HepG2 (cell line): ENCODE results near the gene SMARCC1. TPM values are rescaled to one million over a fixed set of nuclear protein-coding genes. Genes with fewer than 3 reads are reported as not detected.

Experiments used
- CBX2 ChIP-seq, 2 experiments: fragments of 200-600 bp in 1 of 2; sonication (generic); formaldehyde crosslinking in 1 of 2; IDR thresholded peaks; 2 replicates each; pipeline versions ENCODE4 v1.7.0 to v1.8.1; 2018 to 2022; ENCODE audit warnings: low read depth in 2 of 2, low read length in 1 of 2, mild to moderate bottlenecking in 1 of 2, missing genetic modification reagents in 1 of 2
- NCOA1 ChIP-seq: sonication (generic); formaldehyde crosslinking; IDR thresholded peaks from 2 replicates; pipeline ENCODE4 v1.9.0; 2021; ENCODE audit warnings: missing genetic modification reagents
- NFE2L2 ChIP-seq: fragments of 150-350 bp; IDR thresholded peaks from 2 replicates; pipeline ENCODE4 v1.6.1; 2014; ENCODE audit warnings: low read length
- NR2F1 ChIP-seq, 2 experiments: fragments of 450-650 bp in 1 of 2; formaldehyde crosslinking in 1 of 2; IDR thresholded peaks; 2 replicates each; pipeline versions ENCODE4 v1.5.0 to v1.6.1; 2016 to 2020; ENCODE audit warnings: mild to moderate bottlenecking in 1 of 2, missing compliant biosample characterization in 1 of 2, missing genetic modification reagents in 1 of 2, moderate library complexity in 1 of 2
- NRL ChIP-seq: sonication (generic); formaldehyde crosslinking; IDR thresholded peaks from 2 replicates; pipeline ENCODE4 v1.5.0; 2020; ENCODE audit warnings: missing genetic modification reagents, mild to moderate bottlenecking, moderate library complexity, borderline replicate concordance
- PAF1 ChIP-seq: IDR thresholded peaks from 2 replicates; pipeline ENCODE4 v1.6.1; 2016; ENCODE audit warnings: missing genetic modification reagents, missing compliant biosample characterization
- PLRG1 ChIP-seq: fragments of 450-650 bp; conservative IDR thresholded peaks from 2 replicates; pipeline ENCODE4 v1.6.1; 2016
- RELA ChIP-seq: sonication (generic); formaldehyde crosslinking; IDR thresholded peaks from 2 replicates; pipeline ENCODE4 v1.4.0; 2020; ENCODE audit warnings: missing genetic modification reagents
- SALL2 ChIP-seq: sonication (generic); formaldehyde crosslinking; IDR thresholded peaks from 2 replicates; pipeline ENCODE4 v1.8.1; 2023; ENCODE audit warnings: mild to moderate bottlenecking, missing genetic modification reagents, inconsistent platforms
- ZNF10 ChIP-seq: sonication (generic); formaldehyde crosslinking; IDR thresholded peaks from 2 replicates; pipeline ENCODE4 v1.4.0; 2020; ENCODE audit warnings: mild to moderate bottlenecking, low read depth, missing genetic modification reagents, borderline replicate concordance
- ZNF251 ChIP-seq: sonication (generic); formaldehyde crosslinking; IDR thresholded peaks from 2 replicates; pipeline ENCODE4 v1.9.0; 2021; ENCODE audit warnings: mild to moderate bottlenecking, missing genetic modification reagents
- ZNF577 ChIP-seq: sonication (generic); formaldehyde crosslinking; IDR thresholded peaks from 2 replicates; pipeline ENCODE4 v1.4.0; 2020; ENCODE audit warnings: mild to moderate bottlenecking, low read depth, missing genetic modification reagents, borderline replicate concordance
- ZNF674 ChIP-seq: sonication (generic); formaldehyde crosslinking; IDR thresholded peaks from 2 replicates; pipeline ENCODE4 v1.5.0; 2020; ENCODE audit warnings: low read depth, mild to moderate bottlenecking, missing genetic modification reagents
- ZNF724P ChIP-seq: sonication (generic); formaldehyde crosslinking; IDR thresholded peaks from 2 replicates; pipeline ENCODE4 v1.8.0; 2022; ENCODE audit warnings: missing genetic modification reagents, borderline replicate concordance
- ZNF766 ChIP-seq: sonication (generic); formaldehyde crosslinking; IDR thresholded peaks from 2 replicates; pipeline ENCODE4 v1.5.0; 2020; ENCODE audit warnings: missing genetic modification reagents, borderline replicate concordance
- polyA plus RNA-seq, 8 experiments: library from polyadenylated mRNA; depleted of rRNA in 3 of 8; stranded (reverse) in 7 of 8; unstranded in 1 of 8; fragments of >200 nt; fragmentation: Illumina TruSeq in 4 of 8; extraction: Trizol in 4 of 8; gene quantifications; 2 replicates each; pipeline versions ENCODE4 v1.2.1 to v1.2.3, GENCODE V29; 2011 to 2016; ENCODE audit warnings: low read depth in 4 of 8, missing spikeins in 1 of 8, mixed read lengths in 1 of 8; ENCODE audit not compliant: insufficient read depth in 1 of 8
- total RNA-seq, 5 experiments: library from RNA; depleted of rRNA; stranded (reverse); fragments of >200 nt; fragmentation: Illumina TruSeq; extraction: Trizol; gene quantifications; 2 replicates each; pipeline ENCODE4 v1.2.3, GENCODE V29; 2016; ENCODE audit warnings: low read depth in 1 of 5
- TF ChIP-seq, protein P1 (sequence below): sonication (generic); formaldehyde crosslinking; IDR thresholded peaks from 2 replicates; pipeline ENCODE4 v1.4.0; 2020; ENCODE audit warnings: missing genetic modification reagents
- TF ChIP-seq, protein P2 (sequence below): sonication (generic); formaldehyde crosslinking; IDR thresholded peaks from 2 replicates; pipeline ENCODE4 v1.8.0; 2022; ENCODE audit warnings: mild to moderate bottlenecking, missing genetic modification reagents; ENCODE audit not compliant: insufficient replicate concordance
- TF ChIP-seq, protein P3 (sequence below): sonication (generic); formaldehyde crosslinking; IDR thresholded peaks from 2 replicates; pipeline ENCODE4 v1.4.0; 2020; ENCODE audit warnings: missing genetic modification reagents, borderline replicate concordance
- TF ChIP-seq, protein P4 (sequence below): sonication (generic); formaldehyde crosslinking; IDR thresholded peaks from 2 replicates; pipeline ENCODE4 v1.5.0; 2020; ENCODE audit warnings: missing genetic modification reagents
- TF ChIP-seq, protein P5 (sequence below): IDR thresholded peaks from 2 replicates; pipeline ENCODE4 v1.6.1; 2016; ENCODE audit warnings: mild to moderate bottlenecking

SMARCC1 gene
- total and polyA plus RNA-seq, 2 of the 13 experiments (the other 11 are each of a cell fraction or from before 2014, with no cell fraction given): 47.9 to 58.4 TPM

DNA sequence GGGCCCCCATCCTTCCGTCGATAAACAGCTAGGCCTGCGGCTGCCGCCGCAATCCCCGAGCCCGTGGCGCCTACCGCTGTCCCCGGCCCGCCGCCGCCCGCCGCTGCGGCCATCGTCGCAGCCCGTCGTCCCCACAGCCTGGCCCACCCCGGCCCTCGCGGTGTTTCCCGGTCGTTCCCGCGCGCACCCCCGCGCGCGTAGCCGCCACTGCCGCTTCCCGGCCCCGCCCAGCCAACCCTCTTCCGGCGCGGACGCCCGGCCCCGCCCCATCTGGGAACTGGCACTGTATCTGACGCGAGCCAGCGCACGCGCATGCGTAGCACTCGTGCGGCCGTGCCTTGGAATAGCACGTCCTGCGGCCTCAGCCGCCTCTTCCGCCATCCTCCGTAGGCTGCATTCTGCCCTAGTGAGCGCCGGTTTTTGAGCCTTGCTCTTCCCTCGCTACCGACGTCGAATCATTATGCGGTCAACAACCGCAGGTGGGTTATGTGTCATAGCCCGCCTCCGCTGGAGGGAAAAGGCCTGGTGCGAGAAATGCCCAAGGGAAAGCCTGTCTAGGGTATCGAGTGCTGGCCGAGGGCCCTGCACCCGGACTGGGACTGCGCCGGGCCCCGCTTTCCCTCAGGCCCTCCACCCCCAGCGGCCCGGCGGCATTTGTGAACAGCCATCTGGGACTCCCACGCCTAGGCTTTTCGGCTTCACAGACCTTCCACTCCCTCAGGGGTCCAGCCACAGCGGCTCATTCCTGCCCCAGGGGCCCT, at the start of gene SMARCC1 (continued):
- TF ChIP-seq, protein P1, sequence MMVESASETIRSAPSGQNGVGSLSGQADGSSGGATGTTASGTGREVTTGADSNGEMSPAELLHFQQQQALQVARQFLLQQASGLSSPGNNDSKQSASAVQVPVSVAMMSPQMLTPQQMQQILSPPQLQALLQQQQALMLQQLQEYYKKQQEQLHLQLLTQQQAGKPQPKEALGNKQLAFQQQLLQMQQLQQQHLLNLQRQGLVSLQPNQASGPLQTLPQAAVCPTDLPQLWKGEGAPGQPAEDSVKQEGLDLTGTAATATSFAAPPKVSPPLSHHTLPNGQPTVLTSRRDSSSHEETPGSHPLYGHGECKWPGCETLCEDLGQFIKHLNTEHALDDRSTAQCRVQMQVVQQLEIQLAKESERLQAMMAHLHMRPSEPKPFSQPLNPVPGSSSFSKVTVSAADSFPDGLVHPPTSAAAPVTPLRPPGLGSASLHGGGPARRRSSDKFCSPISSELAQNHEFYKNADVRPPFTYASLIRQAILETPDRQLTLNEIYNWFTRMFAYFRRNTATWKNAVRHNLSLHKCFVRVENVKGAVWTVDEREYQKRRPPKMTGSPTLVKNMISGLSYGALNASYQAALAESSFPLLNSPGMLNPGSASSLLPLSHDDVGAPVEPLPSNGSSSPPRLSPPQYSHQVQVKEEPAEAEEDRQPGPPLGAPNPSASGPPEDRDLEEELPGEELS (CRISPR knock-in tag): no peak; the same call in 1 of the 2 replicates
- TF ChIP-seq ZNF674 (CRISPR knock-in tag) (peak; percentile 89; the same call in 1 of the 2 replicates), ZNF10 (CRISPR knock-in tag) (no peak), NCOA1 (no peak), NFE2L2 (no peak), CBX2 (IDR thresholded peaks at IDR 0.05; ENCODE audit: low read depth, low read length) (no peak), CBX2 (CRISPR knock-in tag; IDR thresholded peaks at IDR 0.05; ENCODE audit: low read depth) (no peak), PLRG1 (no peak), ZNF724P (CRISPR knock-in tag) (peak; percentile 24; the same call in 1 of the 2 replicates), ZNF766 (CRISPR knock-in tag) (peak; percentile 67), NRL (CRISPR knock-in tag) (peak; percentile 94), ZNF577 (CRISPR knock-in tag) (no peak), RELA (0 out of 2 replicates have a peak, but pooled peaks have one; percentile 0), PAF1 (CRISPR knock-in tag) (no peak), ZNF251 (CRISPR knock-in tag) (no peak), NR2F1 (CRISPR knock-in tag; IDR thresholded peaks at IDR 0.05) (no peak), SALL2 (0 out of 2 replicates have a peak, but pooled peaks have one; percentile 27)
- TF ChIP-seq, protein P2, sequence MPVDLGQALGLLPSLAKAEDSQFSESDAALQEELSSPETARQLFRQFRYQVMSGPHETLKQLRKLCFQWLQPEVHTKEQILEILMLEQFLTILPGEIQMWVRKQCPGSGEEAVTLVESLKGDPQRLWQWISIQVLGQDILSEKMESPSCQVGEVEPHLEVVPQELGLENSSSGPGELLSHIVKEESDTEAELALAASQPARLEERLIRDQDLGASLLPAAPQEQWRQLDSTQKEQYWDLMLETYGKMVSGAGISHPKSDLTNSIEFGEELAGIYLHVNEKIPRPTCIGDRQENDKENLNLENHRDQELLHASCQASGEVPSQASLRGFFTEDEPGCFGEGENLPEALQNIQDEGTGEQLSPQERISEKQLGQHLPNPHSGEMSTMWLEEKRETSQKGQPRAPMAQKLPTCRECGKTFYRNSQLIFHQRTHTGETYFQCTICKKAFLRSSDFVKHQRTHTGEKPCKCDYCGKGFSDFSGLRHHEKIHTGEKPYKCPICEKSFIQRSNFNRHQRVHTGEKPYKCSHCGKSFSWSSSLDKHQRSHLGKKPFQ (CRISPR knock-in tag): peak; percentile 79
- TF ChIP-seq, protein P3, sequence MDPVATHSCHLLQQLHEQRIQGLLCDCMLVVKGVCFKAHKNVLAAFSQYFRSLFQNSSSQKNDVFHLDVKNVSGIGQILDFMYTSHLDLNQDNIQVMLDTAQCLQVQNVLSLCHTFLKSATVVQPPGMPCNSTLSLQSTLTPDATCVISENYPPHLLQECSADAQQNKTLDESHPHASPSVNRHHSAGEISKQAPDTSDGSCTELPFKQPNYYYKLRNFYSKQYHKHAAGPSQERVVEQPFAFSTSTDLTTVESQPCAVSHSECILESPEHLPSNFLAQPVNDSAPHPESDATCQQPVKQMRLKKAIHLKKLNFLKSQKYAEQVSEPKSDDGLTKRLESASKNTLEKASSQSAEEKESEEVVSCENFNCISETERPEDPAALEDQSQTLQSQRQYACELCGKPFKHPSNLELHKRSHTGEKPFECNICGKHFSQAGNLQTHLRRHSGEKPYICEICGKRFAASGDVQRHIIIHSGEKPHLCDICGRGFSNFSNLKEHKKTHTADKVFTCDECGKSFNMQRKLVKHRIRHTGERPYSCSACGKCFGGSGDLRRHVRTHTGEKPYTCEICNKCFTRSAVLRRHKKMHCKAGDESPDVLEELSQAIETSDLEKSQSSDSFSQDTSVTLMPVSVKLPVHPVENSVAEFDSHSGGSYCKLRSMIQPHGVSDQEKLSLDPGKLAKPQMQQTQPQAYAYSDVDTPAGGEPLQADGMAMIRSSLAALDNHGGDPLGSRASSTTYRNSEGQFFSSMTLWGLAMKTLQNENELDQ (CRISPR knock-in tag): no peak
- TF ChIP-seq, protein P4, sequence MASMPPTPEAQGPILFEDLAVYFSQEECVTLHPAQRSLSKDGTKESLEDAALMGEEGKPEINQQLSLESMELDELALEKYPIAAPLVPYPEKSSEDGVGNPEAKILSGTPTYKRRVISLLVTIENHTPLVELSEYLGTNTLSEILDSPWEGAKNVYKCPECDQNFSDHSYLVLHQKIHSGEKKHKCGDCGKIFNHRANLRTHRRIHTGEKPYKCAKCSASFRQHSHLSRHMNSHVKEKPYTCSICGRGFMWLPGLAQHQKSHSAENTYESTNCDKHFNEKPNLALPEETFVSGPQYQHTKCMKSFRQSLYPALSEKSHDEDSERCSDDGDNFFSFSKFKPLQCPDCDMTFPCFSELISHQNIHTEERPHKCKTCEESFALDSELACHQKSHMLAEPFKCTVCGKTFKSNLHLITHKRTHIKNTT (CRISPR knock-in tag): no peak
- TF ChIP-seq, protein P5, sequence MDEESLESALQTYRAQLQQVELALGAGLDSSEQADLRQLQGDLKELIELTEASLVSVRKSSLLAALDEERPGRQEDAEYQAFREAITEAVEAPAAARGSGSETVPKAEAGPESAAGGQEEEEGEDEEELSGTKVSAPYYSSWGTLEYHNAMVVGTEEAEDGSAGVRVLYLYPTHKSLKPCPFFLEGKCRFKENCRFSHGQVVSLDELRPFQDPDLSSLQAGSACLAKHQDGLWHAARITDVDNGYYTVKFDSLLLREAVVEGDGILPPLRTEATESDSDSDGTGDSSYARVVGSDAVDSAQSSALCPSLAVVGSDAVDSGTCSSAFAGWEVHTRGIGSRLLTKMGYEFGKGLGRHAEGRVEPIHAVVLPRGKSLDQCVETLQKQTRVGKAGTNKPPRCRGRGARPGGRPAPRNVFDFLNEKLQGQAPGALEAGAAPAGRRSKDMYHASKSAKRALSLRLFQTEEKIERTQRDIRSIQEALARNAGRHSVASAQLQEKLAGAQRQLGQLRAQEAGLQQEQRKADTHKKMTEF (CRISPR knock-in tag): peak; percentile 83
